Hair follicular keratinocyte (primary cell): ENCODE results near the gene TRMT61B. TPM values are rescaled to one million over a fixed set of nuclear protein-coding genes. Genes with fewer than 3 reads are reported as not detected.

Experiments
- total RNA-seq: library from RNA; depleted of rRNA; stranded (reverse); fragments of >200 nt; gene quantifications from 2 replicates; pipeline ENCODE4 v1.2.3, GENCODE V29; 2015

Gene TRMT61B
- total RNA-seq = 8.4 and 11.3 TPM in 2 replicates

DNA sequence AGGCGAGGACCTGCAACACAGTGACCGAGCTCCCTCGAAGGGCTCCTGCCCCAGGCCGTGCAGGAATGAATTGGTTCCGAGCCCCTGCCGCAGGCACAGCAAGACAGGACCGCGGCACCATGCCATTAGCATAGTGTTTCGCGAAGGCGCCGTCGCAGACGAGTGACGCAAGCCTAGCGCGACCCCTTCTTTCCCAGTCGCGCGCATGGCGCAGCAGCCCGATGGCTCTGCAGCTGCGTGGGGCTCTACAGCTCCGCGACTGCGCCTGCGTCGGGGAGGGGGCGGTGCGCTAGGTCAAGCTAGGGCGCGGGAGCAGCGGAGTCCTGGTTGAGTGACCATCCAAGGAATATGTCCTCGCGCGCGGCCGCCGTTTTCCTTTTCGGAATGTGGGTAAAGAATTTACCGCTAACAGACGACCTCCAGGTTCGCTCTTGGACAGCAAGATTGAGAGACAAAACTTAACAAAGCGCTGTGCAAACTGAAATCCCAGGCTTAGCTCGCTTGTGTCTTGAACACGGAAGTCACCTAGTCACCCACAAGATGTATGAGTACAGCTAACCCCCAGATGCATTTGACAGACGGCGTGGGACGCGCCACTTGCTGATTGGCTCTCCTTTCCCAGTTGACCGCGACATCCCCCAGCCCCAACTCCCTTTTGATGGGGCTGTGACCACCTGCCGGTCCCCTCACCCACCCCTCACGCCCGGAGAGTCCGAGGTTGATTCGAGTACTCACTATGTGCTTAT, at the start of gene TRMT61B:
Gene TRMT61B (minus strand): TSS at position 164 of the 746 bp plus-strand sequence. CDS start 32 bp downstream, at position 132.

DNA sequence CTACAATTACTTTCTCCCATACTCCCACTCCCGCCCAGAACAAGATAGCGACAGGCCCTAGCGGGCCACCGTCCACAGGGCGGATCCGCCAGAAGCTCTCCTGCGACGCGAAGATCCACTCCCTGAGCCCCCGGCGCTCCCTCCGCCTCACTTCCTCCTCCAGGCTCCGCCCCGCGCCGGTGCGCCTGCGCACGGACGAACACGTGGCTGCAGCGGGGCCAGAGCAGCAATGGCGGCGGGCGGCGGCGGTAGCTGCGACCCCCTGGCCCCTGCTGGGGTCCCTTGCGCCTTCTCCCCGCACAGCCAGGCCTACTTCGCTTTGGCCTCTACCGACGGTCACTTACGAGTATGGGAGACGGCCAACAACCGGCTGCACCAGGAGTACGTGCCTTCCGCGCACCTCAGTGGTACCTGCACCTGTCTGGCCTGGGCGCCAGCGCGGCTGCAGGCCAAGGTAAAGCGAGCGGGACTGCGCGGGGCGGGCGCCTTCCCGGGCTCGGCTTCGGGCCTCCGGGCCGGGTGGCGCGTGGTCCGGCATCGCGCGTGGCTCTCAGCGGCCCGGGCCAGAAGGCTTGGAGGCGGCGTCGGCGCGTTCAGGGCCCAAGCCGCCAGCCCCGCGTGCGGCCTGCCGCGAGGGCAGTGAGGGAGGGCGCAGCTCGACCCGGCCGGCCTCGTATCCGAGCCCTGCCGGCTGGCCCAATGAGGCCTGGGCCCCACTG, 24.5 kb upstream of the TRMT61B start, which contains the start of gene WDR43:
Gene WDR43 (plus strand): TSS at position 198 of the 719 bp plus-strand sequence. CDS start 32 bp downstream, at position 230.

DNA sequence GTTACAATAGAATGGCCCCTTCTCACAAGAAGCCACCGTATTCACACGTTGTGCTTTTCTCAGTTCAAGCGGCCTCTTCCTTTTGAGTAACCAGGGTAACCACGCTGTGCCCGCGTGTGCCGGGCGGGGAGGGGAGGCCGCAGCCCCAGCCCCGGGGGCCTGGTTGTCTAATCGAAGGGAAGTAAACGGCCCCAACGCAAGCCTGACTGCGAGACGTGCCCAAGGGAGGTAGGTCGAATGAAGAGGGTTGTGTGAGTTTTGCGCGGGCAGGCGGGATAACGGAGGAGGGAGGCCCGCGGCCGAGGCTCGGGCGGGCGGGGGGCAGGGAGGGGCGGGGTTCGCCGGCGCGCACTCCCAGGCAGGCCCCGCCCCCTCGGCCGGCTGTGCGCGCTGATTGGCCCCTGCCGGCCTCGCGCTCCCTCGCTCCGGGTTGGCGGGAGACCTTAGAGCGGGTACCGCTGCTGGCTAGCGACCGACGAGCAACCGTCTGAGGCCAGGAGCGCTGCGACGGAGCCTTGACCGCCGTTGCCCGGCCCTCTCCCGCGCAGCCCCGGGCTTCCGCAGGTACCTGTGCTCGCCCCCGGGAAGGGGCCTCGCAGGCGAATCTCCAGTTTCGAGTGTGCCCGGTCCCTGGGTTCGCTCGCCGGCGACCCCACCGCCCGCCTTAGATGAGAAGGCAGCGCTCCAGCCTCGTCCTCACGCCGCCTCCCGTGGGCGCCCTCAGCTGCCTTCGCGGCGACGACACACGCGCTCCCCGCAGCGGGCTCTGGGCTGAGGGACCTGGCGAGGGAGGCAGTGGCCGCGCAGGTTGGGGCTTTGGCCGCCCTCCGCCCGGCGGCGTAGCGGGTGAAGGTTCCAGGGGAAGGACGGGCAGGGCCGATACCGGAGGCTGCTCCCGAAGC, 59.5 kb downstream of the TRMT61B start, which contains the start of gene SPDYA:
Gene SPDYA (plus strand): TSS at position 451 of the 902 bp plus-strand sequence. CDS start 5,181 bp downstream, outside the sequence.

Other genes starting within 250 kb of the TRMT61B start
- 90.4 and 114 TPM in 2 replicates for gene PPP1CB, start 118.5 kb downstream of the TRMT61B start, total RNA-seq
- gene SPDYA, start 59.5 kb downstream of the TRMT61B start, total RNA-seq = not detected in 2 replicates
- 37.6 and 61.1 TPM in 2 replicates for gene WDR43, start 24.4 kb upstream of the TRMT61B start, total RNA-seq
- not detected in 2 replicates for gene TOGARAM2, start 111.0 kb upstream of the TRMT61B start, total RNA-seq
- gene PCARE, start 204.2 kb upstream of the TRMT61B start, total RNA-seq = not detected in 2 replicates
- gene CLIP4, start 245.1 kb upstream of the TRMT61B start, total RNA-seq = 32.1 and 37.1 TPM in 2 replicates